Neuron (in vitro differentiated cells): Measurements from ENCODE around the gene IKBKE.

Experiments used
- H2AFZ ChIP-seq: one replicate; pipeline ENCODE4 v1.6.1; 2013; ENCODE audit warnings: low read depth, mild to moderate bottlenecking, inconsistent platforms, low read length, moderate library complexity
- H3K27me3 ChIP-seq: one replicate; pipeline ENCODE4 v1.6.1; 2013; ENCODE audit warnings: low read length; ENCODE audit not compliant: insufficient read depth
- H3K36me3 ChIP-seq: one replicate; pipeline ENCODE4 v1.6.1; 2013; ENCODE audit warnings: low read length; ENCODE audit not compliant: insufficient read depth
- H3K4me1 ChIP-seq: one replicate; pipeline ENCODE4 v1.6.1; 2013; ENCODE audit warnings: low read length; ENCODE audit not compliant: insufficient read depth
- H3K4me3 ChIP-seq: 2 replicates; pipeline ENCODE4 v1.5.1; 2013; ENCODE audit warnings: mild to moderate bottlenecking, low read length, moderate library complexity
- H3K9me3 ChIP-seq: one replicate; pipeline ENCODE4 v1.6.1; 2013; ENCODE audit warnings: low read length

Gene IKBKE

DNA sequence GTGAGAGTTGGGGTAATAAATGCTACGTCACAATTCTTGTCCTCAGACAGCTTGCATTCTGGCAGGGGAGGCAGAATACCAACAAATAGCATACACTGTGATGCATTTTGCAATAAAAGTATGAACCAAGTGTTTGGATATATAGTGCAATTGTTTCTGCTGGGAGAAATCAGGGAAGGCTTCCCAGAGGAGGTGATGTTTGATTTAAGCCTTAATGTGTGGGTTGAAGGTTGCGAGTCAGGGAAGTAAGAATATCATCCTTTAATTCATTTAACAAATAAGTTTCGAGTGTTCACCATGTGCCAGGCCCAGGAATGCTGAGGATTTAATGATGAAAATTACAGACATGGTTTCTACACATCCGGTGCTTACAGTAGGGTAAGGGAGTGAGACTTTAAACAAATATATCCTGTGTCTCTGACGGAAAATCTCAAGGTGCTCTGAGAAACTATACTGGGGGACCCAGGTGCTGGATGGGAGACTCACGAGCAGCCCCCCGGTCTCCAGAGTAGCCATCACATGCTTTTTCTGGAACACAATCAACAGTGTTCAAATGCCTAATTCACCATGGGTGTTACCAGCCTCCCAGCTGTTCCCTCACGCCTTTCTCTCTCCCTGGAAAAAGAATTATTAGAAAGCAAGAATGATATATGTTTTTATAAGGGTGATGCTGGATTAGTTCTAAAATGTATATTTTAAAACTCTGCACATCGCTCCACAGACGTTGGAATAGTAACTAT lies 68.8 kb downstream of the IKBKE start:
- Histone ChIP-seq H3K36me3 (no peaks in the 10 kb centered on the region), H2AFZ (no peak overlapping the region), H3K27me3 (peaks cover 21% of the 10 kb centered on the region), H3K4me1 (no peaks in the 10 kb centered on the region), H3K4me3 (no peak overlapping the region), H3K9me3 (no peaks in the 10 kb centered on the region)

DNA sequence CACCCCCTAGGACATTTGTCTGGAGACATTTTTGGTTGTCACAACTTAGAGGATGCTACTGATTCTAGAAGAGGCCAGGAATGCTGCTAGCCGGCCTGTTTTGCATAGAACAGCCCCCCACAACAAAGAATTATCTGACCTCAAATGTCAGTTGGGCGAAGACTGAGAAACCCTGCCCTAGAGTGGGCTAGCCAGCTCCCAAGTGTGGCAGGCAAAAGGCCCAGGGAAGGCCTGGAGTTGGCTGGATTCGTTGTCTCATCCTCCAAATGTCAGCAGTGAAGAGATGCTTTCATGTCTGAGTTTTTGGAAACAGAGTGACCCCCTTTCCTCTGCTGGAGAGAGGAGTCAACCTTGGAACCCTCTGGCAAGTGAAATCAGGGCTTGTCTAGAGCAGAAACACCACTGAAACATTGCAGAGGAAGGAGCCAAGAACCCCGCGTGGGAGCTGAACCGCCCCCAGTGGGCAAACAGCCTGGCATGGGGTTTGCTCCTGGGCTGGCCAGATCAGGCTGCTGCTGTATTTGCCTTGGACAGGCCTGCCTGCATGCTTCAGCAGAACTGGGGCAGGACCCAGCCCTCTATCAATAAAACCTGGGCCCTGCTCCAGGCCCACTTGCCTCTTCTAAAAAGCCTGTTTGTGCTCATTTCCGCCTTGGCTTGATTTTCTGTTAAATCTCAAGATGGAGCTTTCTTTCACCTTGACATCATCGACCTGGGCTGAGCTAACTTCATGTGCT lies 69.9 kb downstream of the IKBKE start:
- Histone ChIP-seq H3K36me3 (no peaks in the 10 kb centered on the region), H3K4me3 (no peak overlapping the region), H3K9me3 (no peaks in the 10 kb centered on the region), H2AFZ (no peak overlapping the region), H3K4me1 (no peaks in the 10 kb centered on the region), H3K27me3 (peaks cover 15% of the 10 kb centered on the region)

DNA sequence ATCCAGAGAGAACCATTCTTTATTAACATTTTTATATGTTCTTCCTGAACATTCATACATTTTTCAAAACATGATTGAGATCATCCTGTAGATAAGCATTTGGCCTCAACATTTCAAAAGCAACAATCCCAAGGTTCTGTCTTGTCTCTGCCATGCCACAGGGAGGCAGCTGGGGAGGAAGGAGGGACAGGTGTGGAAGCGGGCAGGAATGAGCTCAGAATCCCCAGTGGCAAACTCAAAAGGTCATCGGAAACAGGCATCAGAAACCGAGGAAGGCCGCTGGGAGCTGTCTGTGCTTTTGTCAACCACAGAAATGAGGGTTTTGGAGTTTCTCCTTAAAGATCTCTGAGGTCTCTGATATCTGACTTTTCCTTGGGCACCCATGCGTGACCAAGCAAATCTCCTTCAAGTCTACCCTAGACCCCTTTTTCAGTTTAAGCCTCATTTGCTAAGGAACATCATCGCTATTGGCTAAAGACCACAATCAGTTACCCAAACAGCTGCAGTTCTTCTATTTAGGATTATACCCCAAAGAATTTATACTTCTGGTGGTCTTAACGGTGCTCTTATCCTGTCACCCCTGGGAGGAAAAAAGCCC lies 71.1 kb downstream of the IKBKE start:
- Histone ChIP-seq H3K9me3 (no peaks in the 10 kb centered on the region), H3K36me3 (no peaks in the 10 kb centered on the region)

DNA sequence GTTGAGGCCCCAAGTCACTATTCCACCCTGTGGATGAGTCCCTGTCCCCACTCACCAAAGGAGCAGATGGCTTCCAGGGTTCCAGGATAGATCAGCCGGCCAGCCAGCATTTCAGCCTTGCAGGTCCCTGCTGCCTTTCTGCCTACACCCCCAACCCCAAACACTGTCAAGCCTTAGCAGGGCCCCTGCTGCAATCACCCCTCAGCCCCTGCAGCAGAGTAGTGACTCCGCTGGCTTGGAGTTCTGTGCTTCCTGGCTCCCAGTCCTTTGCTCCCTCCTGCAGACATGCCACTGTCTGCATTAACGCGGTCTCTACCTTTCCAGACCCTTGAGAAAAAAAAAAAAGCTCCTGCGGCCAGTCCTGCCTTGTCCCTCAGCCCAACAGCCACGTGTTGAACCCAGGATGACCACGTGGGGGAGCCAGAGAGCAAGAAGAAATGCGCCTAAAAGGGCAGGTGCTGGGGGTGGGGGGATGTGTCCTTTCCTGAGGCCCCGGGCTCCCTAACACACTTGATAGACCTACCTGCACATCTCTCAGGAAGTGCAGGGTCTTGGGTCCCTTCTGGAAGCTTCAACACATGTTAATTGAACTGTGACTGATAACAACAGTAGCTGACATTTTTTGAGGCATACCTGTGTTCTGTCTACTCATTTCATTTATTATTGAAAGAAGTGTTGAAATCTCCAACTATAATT lies 74.4 kb downstream of the IKBKE start:
- no peaks in the 10 kb centered on the region for H3K4me1 ChIP-seq
- peaks cover 2% of the 10 kb centered on the region for H3K27me3 ChIP-seq
- no peaks in the 10 kb centered on the region for H3K9me3 ChIP-seq
- H3K4me3 ChIP-seq: no peak overlapping the region
- H3K36me3 ChIP-seq: no peaks in the 10 kb centered on the region
- H2AFZ ChIP-seq: no peak overlapping the region

More for the DNA sequence above, 71.1 kb downstream of the IKBKE start:
- Histone ChIP-seq H3K27me3 (peaks cover 8% of the 10 kb centered on the region), H3K4me3 (no peak overlapping the region), H2AFZ (no peak overlapping the region), H3K4me1 (no peaks in the 10 kb centered on the region)

DNA sequence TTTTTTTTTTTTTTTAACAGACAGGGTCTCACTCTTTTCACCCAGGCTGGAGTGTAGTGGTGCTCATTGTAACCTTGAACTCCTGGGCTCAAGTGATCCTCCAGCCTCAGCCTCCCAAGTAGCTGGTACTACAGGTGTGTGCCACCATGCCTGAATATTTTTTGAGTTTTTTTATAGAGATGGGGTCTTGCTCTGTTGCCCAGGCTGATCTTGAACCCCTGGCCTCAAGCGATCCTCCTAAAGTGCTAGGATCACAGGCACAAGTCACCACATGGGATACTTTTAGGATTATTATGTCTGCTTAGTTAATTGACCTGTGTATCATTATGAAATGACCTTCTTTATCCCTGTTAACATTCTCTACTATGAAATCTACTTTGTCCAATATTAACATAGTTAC lies 75.1 kb downstream of the IKBKE start:
- no peak overlapping the region for H2AFZ ChIP-seq
- H3K4me3 ChIP-seq: no peak overlapping the region
- H3K9me3 ChIP-seq: no peaks in the 10 kb centered on the region
- H3K4me1 ChIP-seq: no peaks in the 10 kb centered on the region
- peaks cover 6% of the 10 kb centered on the region for H3K27me3 ChIP-seq
- H3K36me3 ChIP-seq: no peaks in the 10 kb centered on the region
